WTC11 (cell line): ENCODE results near the gene LCA5L. TPM values are rescaled to one million over a fixed set of nuclear protein-coding genes. Genes with fewer than 3 reads are reported as not detected.

Source experiments
- ARID4B ChIP-seq: sonication (generic); formaldehyde crosslinking; IDR thresholded peaks from 2 replicates; pipeline ENCODE4 v1.8.0; 2023; ENCODE audit warnings: missing genetic modification reagents, mild to moderate bottlenecking, borderline replicate concordance
- CBFB ChIP-seq: sonication (generic); formaldehyde crosslinking; IDR thresholded peaks from 2 replicates; pipeline ENCODE4 v1.8.1; 2022; ENCODE audit warnings: mild to moderate bottlenecking, low read depth, missing genetic modification reagents
- ERG ChIP-seq: fragments of 250-450 bp; sonication (Bioruptor Pico); IDR thresholded peaks from 2 replicates; pipeline ENCODE4 v1.8.0; 2021; ENCODE audit warnings: mild to moderate bottlenecking
- ETV6 ChIP-seq: sonication (generic); formaldehyde crosslinking; IDR thresholded peaks from 2 replicates; pipeline ENCODE4 v1.8.1; 2022; ENCODE audit warnings: mild to moderate bottlenecking, missing genetic modification reagents
- FOXJ3 ChIP-seq: sonication (generic); formaldehyde crosslinking; IDR thresholded peaks from 2 replicates; pipeline ENCODE4 v1.9.0; 2021; ENCODE audit warnings: missing genetic modification reagents, mild to moderate bottlenecking, borderline replicate concordance
- FOXK1 ChIP-seq: sonication (generic); formaldehyde crosslinking; IDR thresholded peaks from 2 replicates; pipeline ENCODE4 v1.8.0; 2022; ENCODE audit warnings: mild to moderate bottlenecking, moderate library complexity, missing genetic modification reagents
- HMGXB4 ChIP-seq: sonication (generic); formaldehyde crosslinking; IDR thresholded peaks from 2 replicates; pipeline ENCODE4 v1.8.1; 2023; ENCODE audit warnings: mild to moderate bottlenecking, moderate library complexity, missing genetic modification reagents
- NFYB ChIP-seq: sonication (generic); formaldehyde crosslinking; conservative IDR thresholded peaks from 2 replicates; pipeline ENCODE4 v1.8.0; 2022; ENCODE audit warnings: low read depth, missing genetic modification reagents
- PRRX2 ChIP-seq: fragments of 250-450 bp; sonication (Bioruptor Pico); IDR thresholded peaks from 2 replicates; pipeline ENCODE4 v1.8.0; 2021; ENCODE audit warnings: mild to moderate bottlenecking
- SP1 ChIP-seq: sonication (generic); formaldehyde crosslinking; conservative IDR thresholded peaks from 2 replicates; pipeline ENCODE4 v1.8.1; 2022; ENCODE audit warnings: missing genetic modification reagents
- TCF7 ChIP-seq: sonication (generic); formaldehyde crosslinking; IDR thresholded peaks from 2 replicates; pipeline ENCODE4 v1.8.0; 2022; ENCODE audit warnings: mild to moderate bottlenecking, low read depth, missing genetic modification reagents, moderate library complexity
- ZNF138 ChIP-seq: sonication (generic); formaldehyde crosslinking; conservative IDR thresholded peaks from 2 replicates; pipeline ENCODE4 v1.8.1; 2022; ENCODE audit warnings: mild to moderate bottlenecking, moderate library complexity, missing genetic modification reagents
- ZNF232 ChIP-seq: sonication (generic); formaldehyde crosslinking; IDR thresholded peaks from 2 replicates; pipeline ENCODE4 v1.8.0; 2022; ENCODE audit warnings: mild to moderate bottlenecking, missing genetic modification reagents
- ZNF263 ChIP-seq: sonication (generic); formaldehyde crosslinking; IDR thresholded peaks from 2 replicates; pipeline ENCODE4 v1.8.1; 2022; ENCODE audit warnings: low read depth, mild to moderate bottlenecking, moderate library complexity, missing genetic modification reagents
- ZNF281 ChIP-seq: sonication (generic); formaldehyde crosslinking; IDR thresholded peaks from 2 replicates; pipeline ENCODE4 v1.8.0; 2023; ENCODE audit warnings: mild to moderate bottlenecking, missing genetic modification reagents
- ZNF396 ChIP-seq: fragments of 250-450 bp; sonication (Bioruptor Pico); IDR thresholded peaks from 2 replicates; pipeline ENCODE4 v1.8.0; 2021; ENCODE audit warnings: mild to moderate bottlenecking, moderate library complexity, borderline replicate concordance
- ZSCAN18 ChIP-seq: fragments of 250-450 bp; sonication (Bioruptor Pico); IDR thresholded peaks from 2 replicates; pipeline ENCODE4 v2.1.2; 2022; ENCODE audit warnings: mild to moderate bottlenecking, moderate library complexity
- total RNA-seq: library from RNA; stranded (reverse); gene quantifications from 3 replicates; pipeline ENCODE4 v1.2.3, GENCODE V29; 2021
- TF ChIP-seq, protein P1 (sequence below): fragments of 200-600 bp; IDR thresholded peaks from 2 replicates; pipeline ENCODE4 v1.8.0; 2022; ENCODE audit warnings: antibody characterized with exemption
- TF ChIP-seq, protein P2 (sequence below): sonication (generic); formaldehyde crosslinking; IDR thresholded peaks from 2 replicates; pipeline ENCODE4 v1.8.0; 2023; ENCODE audit warnings: missing genetic modification reagents
- TF ChIP-seq, protein P3 (sequence below): fragments of 250-450 bp; sonication (Bioruptor Pico); IDR thresholded peaks from 2 replicates; pipeline ENCODE4 v1.9.0; 2021; ENCODE audit warnings: mild to moderate bottlenecking

LCA5L gene
- total RNA-seq, 1 experiment from 2014 or later: 1.0 TPM

DNA sequence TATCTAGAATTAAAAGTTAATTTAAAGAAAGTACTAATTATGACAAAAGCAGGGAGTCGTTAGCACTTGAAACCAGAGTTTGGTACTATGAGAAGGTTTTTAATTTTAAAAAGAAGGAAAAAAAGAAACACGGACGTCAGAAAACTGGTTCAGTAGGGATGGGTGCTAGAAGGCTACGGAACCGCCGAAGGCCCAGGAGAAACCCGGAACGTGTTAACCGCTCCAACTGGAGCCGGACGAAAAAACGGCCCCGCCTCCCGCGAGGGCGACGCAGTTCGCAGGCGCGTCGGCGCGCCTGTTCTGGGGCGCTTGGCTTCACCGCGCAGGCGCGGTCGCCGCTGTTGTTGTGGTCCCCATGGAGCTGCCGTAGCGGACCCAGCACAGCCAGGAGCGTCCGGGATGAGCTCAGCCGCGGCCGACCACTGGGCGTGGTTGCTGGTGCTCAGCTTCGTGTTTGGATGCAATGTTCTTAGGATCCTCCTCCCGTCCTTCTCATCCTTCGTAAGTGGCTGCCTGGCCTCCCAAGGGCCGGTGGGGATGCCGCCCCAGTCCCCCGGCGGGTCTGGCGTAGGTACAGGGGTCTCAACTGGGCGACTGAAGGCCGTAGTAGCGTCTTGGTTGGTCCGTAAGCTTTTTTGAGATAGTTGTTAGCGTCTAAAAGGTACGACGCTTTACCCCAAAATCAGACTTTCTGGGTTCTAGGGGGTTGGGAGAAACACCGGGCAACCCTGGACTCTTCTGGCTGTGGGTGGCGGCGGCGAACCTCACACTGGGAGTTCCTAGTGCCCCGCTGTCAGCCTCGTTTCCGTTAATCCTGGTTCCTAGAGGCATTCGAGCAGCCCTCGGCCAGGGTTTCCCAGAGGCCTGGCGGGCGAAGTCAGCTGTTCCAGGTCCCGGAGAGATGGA, 65.3 kb downstream of the LCA5L start (continued):
- TF ChIP-seq, protein P1, sequence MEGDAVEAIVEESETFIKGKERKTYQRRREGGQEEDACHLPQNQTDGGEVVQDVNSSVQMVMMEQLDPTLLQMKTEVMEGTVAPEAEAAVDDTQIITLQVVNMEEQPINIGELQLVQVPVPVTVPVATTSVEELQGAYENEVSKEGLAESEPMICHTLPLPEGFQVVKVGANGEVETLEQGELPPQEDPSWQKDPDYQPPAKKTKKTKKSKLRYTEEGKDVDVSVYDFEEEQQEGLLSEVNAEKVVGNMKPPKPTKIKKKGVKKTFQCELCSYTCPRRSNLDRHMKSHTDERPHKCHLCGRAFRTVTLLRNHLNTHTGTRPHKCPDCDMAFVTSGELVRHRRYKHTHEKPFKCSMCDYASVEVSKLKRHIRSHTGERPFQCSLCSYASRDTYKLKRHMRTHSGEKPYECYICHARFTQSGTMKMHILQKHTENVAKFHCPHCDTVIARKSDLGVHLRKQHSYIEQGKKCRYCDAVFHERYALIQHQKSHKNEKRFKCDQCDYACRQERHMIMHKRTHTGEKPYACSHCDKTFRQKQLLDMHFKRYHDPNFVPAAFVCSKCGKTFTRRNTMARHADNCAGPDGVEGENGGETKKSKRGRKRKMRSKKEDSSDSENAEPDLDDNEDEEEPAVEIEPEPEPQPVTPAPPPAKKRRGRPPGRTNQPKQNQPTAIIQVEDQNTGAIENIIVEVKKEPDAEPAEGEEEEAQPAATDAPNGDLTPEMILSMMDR: no peak
- TF ChIP-seq HMGXB4 (CRISPR knock-in tag): no peak
- TF ChIP-seq ETV6: peak; percentile 30; the same call in 1 of the 2 replicates
- no peak for TF ChIP-seq ERG (CRISPR knock-in tag)
- TF ChIP-seq NFYB (CRISPR knock-in tag): no peak
- no peak for TF ChIP-seq ZNF263 (CRISPR knock-in tag)
- peak; percentile 20; the same call in 1 of the 2 replicates for TF ChIP-seq ZNF232
- TF ChIP-seq FOXK1 (CRISPR knock-in tag): peak; percentile 91
- TF ChIP-seq ZNF281 (CRISPR knock-in tag): no peak
- TF ChIP-seq ZNF396 (CRISPR knock-in tag): no peak
- no peak; the same call in 1 of the 2 replicates for TF ChIP-seq ARID4B
- TF ChIP-seq FOXJ3: no peak
- TF ChIP-seq PRRX2 (CRISPR knock-in tag): no peak
- no peak for TF ChIP-seq TCF7 (CRISPR knock-in tag)
- TF ChIP-seq, protein P2, sequence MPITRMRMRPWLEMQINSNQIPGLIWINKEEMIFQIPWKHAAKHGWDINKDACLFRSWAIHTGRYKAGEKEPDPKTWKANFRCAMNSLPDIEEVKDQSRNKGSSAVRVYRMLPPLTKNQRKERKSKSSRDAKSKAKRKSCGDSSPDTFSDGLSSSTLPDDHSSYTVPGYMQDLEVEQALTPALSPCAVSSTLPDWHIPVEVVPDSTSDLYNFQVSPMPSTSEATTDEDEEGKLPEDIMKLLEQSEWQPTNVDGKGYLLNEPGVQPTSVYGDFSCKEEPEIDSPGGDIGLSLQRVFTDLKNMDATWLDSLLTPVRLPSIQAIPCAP (CRISPR knock-in tag): no peak
- TF ChIP-seq ZSCAN18 (CRISPR knock-in tag): no peak
- no peak for TF ChIP-seq ZNF138 (CRISPR knock-in tag)
- TF ChIP-seq SP1 (CRISPR knock-in tag): peak; percentile 61; the same call in 1 of the 2 replicates
- TF ChIP-seq, protein P3, sequence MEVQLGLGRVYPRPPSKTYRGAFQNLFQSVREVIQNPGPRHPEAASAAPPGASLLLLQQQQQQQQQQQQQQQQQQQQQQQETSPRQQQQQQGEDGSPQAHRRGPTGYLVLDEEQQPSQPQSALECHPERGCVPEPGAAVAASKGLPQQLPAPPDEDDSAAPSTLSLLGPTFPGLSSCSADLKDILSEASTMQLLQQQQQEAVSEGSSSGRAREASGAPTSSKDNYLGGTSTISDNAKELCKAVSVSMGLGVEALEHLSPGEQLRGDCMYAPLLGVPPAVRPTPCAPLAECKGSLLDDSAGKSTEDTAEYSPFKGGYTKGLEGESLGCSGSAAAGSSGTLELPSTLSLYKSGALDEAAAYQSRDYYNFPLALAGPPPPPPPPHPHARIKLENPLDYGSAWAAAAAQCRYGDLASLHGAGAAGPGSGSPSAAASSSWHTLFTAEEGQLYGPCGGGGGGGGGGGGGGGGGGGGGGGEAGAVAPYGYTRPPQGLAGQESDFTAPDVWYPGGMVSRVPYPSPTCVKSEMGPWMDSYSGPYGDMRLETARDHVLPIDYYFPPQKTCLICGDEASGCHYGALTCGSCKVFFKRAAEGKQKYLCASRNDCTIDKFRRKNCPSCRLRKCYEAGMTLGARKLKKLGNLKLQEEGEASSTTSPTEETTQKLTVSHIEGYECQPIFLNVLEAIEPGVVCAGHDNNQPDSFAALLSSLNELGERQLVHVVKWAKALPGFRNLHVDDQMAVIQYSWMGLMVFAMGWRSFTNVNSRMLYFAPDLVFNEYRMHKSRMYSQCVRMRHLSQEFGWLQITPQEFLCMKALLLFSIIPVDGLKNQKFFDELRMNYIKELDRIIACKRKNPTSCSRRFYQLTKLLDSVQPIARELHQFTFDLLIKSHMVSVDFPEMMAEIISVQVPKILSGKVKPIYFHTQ (CRISPR knock-in tag): no peak
- TF ChIP-seq CBFB (CRISPR knock-in tag): no peak
